ENCODE data around the gene HNRNPA2B1.

DNA sequence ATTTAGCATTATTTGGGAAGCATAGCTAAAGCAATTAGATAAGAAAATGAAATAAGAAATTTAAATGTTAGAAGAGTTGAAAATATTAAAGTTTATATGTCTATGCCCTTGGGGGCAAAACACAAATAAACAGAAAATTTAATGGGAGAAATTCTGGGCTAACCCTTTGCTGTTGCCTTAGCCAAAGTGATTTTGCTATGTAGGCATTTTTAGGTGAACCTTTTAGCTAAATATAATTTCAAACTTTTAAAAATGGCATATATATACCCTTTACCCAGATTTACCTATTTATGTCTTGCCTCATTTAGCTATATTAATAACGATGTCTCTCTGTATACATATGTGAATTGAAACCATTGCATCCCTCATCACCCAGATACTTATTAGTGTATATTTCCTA, 28.5 kb downstream of the HNRNPA2B1 start:
- TF ChIP-seq POLR2AphosphoS5 (IDR thresholded peaks at IDR 0.05) (no peak), POLR2A (IDR thresholded peaks at IDR 0.05) (no peak)

Data from transverse colon (tissue), 3 donors.